Colonic mucosa (tissue), 4 donors: ENCODE measurements around the gene FBXL13. TPM values are rescaled to one million over a fixed set of nuclear protein-coding genes. Genes with fewer than 3 reads are reported as not detected.
"Not testable (repeated sequence)": the region's sequence is repeated elsewhere in the genome, so short reads cannot be mapped to it uniquely, and the experiment has no call there.

Source experiments
- DNase-seq: peaks from one replicate; pipeline ENCODE4 v3.0.0-alpha.2; 2020
- H3K27ac ChIP-seq: fragments of 200-600 bp; one replicate; pipeline ENCODE4 v1.8.0; 2021
- H3K27me3 ChIP-seq: fragments of 200-600 bp; one replicate; pipeline ENCODE4 v1.8.0; 2021
- H3K36me3 ChIP-seq: fragments of 200-600 bp; one replicate; pipeline ENCODE4 v1.8.0; 2021
- H3K4me1 ChIP-seq: fragments of 200-600 bp; one replicate; pipeline ENCODE4 v1.8.0; 2021; ENCODE audit warnings: mild to moderate bottlenecking
- H3K4me3 ChIP-seq: fragments of 200-600 bp; one replicate; pipeline ENCODE4 v1.8.0; 2021
- H3K9ac ChIP-seq, 2 donors: one replicate each; pipeline ENCODE4 v1.7.0; 2013; ENCODE audit warnings: control low read depth in 2 of 2, low read depth in 2 of 2, low read length in 2 of 2
- H3K9me3 ChIP-seq: fragments of 200-600 bp; one replicate; pipeline ENCODE4 v1.8.0; 2021
- CTCF ChIP-seq: fragments of 200-600 bp; IDR thresholded peaks from one replicate; pipeline ENCODE4 v1.8.0; 2022; ENCODE audit warnings: antibody characterized with exemption, mild to moderate bottlenecking
- intact Hi-C: fragments of 100-400 bp; cut with DNase I; formaldehyde crosslinking; loops from one replicate; pipeline ENCODE4 v1.14.1; 2022
- total RNA-seq, 2 donors: library from RNA; stranded (reverse); fragmentation: NEBNext Ultra II Directional in 1 of 2; extraction: Animal tissue kit (Norgen Biotek cat#: 25700) in 1 of 2; gene quantifications; one replicate each; pipeline ENCODE4 v1.2.1, GENCODE V29; 2021
- donor health status: healthy.
- donor health status: DM: no; HTN: no; CAD: no.
- donor health status: DM: no; HTN: no; CAD: no.

The FBXL13 gene
- total RNA-seq, 2 donors from 2014 or later: 0.17 to 0.64 TPM

GRCh38 chr7:103106005-103106702 is 31.6 kb upstream of the FBXL13 start:
- no peaks in the 10 kb centered on the region for H3K9me3 ChIP-seq
- no peak overlapping the region for H3K4me3 ChIP-seq
- no peaks in the 10 kb centered on the region for H3K27me3 ChIP-seq
- intact Hi-C loops: no loop called here
- no peak for TF ChIP-seq CTCF
- no peak overlapping the region for H3K27ac ChIP-seq
- peaks cover 6% of the 10 kb centered on the region for H3K36me3 ChIP-seq
- DNase-seq: no peak
- H3K4me1 ChIP-seq: no peaks in the 10 kb centered on the region
- H3K9ac ChIP-seq: no peak overlapping the region

GRCh38 chr7:103101543-103101942 is 26.9 kb upstream of the FBXL13 start:
- peaks cover 6% of the 10 kb centered on the region for H3K36me3 ChIP-seq

GRCh38 chr7:103100348-103100747 is 25.8 kb upstream of the FBXL13 start:
- no peaks in the 10 kb centered on the region for H3K4me1 ChIP-seq
- no peak overlapping the region for H3K9ac ChIP-seq
- no peak for TF ChIP-seq CTCF
- H3K9me3 ChIP-seq: no peaks in the 10 kb centered on the region
- intact Hi-C loops: no loop called here
- no peaks in the 10 kb centered on the region for H3K27me3 ChIP-seq
- DNase-seq: no peak
- peaks cover 6% of the 10 kb centered on the region for H3K36me3 ChIP-seq
- no peak overlapping the region for H3K27ac ChIP-seq
- H3K4me3 ChIP-seq: no peak overlapping the region

More at GRCh38 chr7:103101543-103101942, 26.9 kb upstream of the FBXL13 start:
- no peaks in the 10 kb centered on the region for H3K27me3 ChIP-seq
- no peak for TF ChIP-seq CTCF
- H3K4me1 ChIP-seq: no peaks in the 10 kb centered on the region
- no peak overlapping the region for H3K9ac ChIP-seq
- no peak overlapping the region for H3K4me3 ChIP-seq
- intact Hi-C loops: no loop called here
- DNase-seq: no peak
- no peaks in the 10 kb centered on the region for H3K9me3 ChIP-seq
- H3K27ac ChIP-seq: no peak overlapping the region

- no peak overlapping the region for H3K27ac ChIP-seq
- no peak for DNase-seq
- no peaks in the 10 kb centered on the region for H3K4me1 ChIP-seq
- H3K9me3 ChIP-seq: no peaks in the 10 kb centered on the region
- no peaks in the 10 kb centered on the region for H3K27me3 ChIP-seq
- no peak overlapping the region for H3K9ac ChIP-seq
- peaks cover 1% of the 10 kb centered on the region for H3K36me3 ChIP-seq
- H3K4me3 ChIP-seq: no peak overlapping the region
- no peak for TF ChIP-seq CTCF
- intact Hi-C loops: no loop called here
Measured at GRCh38 chr7:103097041-103097440, 22.4 kb upstream of the FBXL13 start.

- H3K36me3 ChIP-seq, intact Hi-C loops, H3K4me3 ChIP-seq: not testable (repeated sequence)
Measured at GRCh38 chr7:103095558-103095957, 21.0 kb upstream of the FBXL13 start.

GRCh38 chr7:103094102-103094501 is 19.5 kb upstream of the FBXL13 start:
- H3K27me3 ChIP-seq: no peaks in the 10 kb centered on the region
- H3K9me3 ChIP-seq: no peaks in the 10 kb centered on the region
- no peak overlapping the region for H3K4me3 ChIP-seq
- no peaks in the 10 kb centered on the region for H3K36me3 ChIP-seq
- intact Hi-C loops: no loop called here
- peak; percentile 11 for TF ChIP-seq CTCF
- no peak overlapping the region for H3K9ac ChIP-seq
- H3K27ac ChIP-seq: no peak overlapping the region
- H3K4me1 ChIP-seq: no peaks in the 10 kb centered on the region
- DNase-seq: no peak

More at GRCh38 chr7:103095558-103095957, 21.0 kb upstream of the FBXL13 start:
- not testable (repeated sequence) for H3K27me3 ChIP-seq, H3K9me3 ChIP-seq, H3K27ac ChIP-seq, H3K4me1 ChIP-seq, H3K9ac ChIP-seq, DNase-seq
